ENCODE data around the gene SND1.

The SND1 gene

GRCh38 chr7:127895814-127896280 lies 243.9 kb downstream of the SND1 start:
- no peak overlapping the region for H3K4me3 ChIP-seq (ENCODE audit: low read depth, low read length)
- TF ChIP-seq CTCF (IDR thresholded peaks at IDR 0.05; ENCODE audit: insufficient read depth, low read depth, low read length, missing control alignments) = no peak
- no peak for DNase-seq (ENCODE audit: low read depth)

- TF ChIP-seq CTCF (IDR thresholded peaks at IDR 0.05; ENCODE audit: insufficient read depth, low read depth, low read length, missing control alignments) = no peak
- H3K4me3 ChIP-seq (ENCODE audit: low read depth, low read length) = no peak overlapping the region
- no peak for DNase-seq (ENCODE audit: low read depth)
Observed at GRCh38 chr7:127896659-127897058, 244.7 kb downstream of the SND1 start.

- TF ChIP-seq CTCF (IDR thresholded peaks at IDR 0.05; ENCODE audit: insufficient read depth, low read depth, low read length, missing control alignments) = no peak
- no peak overlapping the region for H3K4me3 ChIP-seq (ENCODE audit: low read depth, low read length)
- no peak for DNase-seq (ENCODE audit: low read depth)
Observed at GRCh38 chr7:127897704-127898454, 245.9 kb downstream of the SND1 start.

DNA sequence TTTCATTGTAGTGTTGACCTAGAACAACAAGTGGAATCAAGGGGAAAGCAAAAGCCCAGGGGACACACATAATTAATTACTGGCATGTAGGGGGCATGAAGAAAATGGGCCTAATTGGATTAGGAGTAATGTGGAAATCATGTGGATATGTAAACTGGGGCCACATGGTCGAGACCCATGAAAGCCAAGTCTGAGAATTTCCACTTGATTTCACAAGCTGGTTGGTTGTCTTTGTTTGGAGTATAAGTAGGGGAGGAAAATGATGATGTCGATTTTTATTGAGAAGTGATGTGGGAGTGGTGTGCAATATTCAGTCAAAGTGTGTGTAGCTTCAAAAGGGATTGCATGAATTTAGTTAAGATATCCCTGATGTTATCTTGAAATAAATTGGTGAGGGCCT lies 247.4 kb downstream of the SND1 start:
- TF ChIP-seq CTCF (IDR thresholded peaks at IDR 0.05; ENCODE audit: insufficient read depth, low read depth, low read length, missing control alignments) = no peak
- H3K4me3 ChIP-seq (ENCODE audit: low read depth, low read length) = no peak overlapping the region
- DNase-seq (ENCODE audit: low read depth) = no peak

- no peak for TF ChIP-seq CTCF (IDR thresholded peaks at IDR 0.05; ENCODE audit: insufficient read depth, low read depth, low read length, missing control alignments)
- no peak for DNase-seq (ENCODE audit: low read depth)
- H3K4me3 ChIP-seq (ENCODE audit: low read depth, low read length) = no peak overlapping the region
Observed at GRCh38 chr7:127900141-127900540, 248.1 kb downstream of the SND1 start.

DNA sequence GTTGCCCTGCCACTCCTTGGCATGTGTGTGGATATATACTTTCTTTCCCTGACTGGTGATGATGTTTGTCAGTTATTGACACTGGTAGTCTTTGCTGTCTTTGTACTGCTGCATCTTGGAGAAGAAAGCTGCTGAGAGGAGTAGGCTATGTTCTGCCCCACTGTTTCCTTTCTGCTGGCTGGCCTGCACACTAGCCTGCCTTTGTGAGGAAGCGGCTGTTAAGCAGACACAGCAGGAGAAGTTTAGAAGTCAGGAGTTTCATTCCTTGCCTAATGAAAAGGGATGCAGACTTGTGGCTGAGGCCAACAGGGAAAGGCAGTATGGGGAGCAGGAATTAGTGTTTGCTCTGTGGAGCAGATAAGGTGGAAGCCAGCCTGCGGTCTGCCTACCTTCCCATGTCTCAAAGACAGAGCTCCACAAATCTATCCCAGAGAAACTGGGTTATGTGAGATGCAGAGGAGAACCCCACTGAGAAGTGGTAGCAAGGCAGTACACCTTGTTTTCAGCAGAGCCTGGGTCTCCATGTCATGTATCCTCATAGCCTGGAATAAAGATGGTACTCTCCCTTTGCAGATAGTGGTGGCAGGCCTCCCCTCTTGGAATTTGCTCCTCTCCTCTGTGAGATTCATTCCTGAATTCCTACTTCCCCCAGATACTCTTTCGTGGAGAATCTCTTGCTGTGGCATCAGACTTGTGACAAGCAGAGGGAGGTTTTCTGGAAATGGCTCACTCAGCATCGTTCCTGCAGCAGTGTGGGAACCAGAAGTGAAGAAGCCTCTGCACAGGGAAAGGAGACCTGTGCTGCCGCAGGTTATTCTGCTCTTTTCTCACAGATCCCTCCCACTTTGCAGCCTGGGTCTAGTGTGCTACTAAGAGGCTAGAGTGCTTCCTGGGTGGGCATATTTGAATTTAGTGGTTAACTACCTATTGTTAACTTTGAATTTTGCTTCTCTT lies 249.0 kb downstream of the SND1 start:
- peak overlapping the region; percentile 12 for H3K4me3 ChIP-seq (ENCODE audit: low read depth, low read length)
- TF ChIP-seq CTCF (IDR thresholded peaks at IDR 0.05; ENCODE audit: insufficient read depth, low read depth, low read length, missing control alignments) = no peak
- DNase-seq (ENCODE audit: low read depth) = peak; percentile 74
